ENCODE data around the gene SERPINB7.

SERPINB7 gene

GRCh38 chr18:63799189-63799588 is 24.0 kb downstream of the SERPINB7 start:
- ChIA-PET POLR2A (no interaction called here), CTCF (interaction anchor here (0.6 to 1.3 kb wide), 4 partner anchors 13 to 281 kb away, joined by 3 read pairs; no protein-coding TSS in a partner anchor)
- DNase-seq (ENCODE audit: low read depth, low spot score) = no peak
- TF ChIP-seq, protein P1, sequence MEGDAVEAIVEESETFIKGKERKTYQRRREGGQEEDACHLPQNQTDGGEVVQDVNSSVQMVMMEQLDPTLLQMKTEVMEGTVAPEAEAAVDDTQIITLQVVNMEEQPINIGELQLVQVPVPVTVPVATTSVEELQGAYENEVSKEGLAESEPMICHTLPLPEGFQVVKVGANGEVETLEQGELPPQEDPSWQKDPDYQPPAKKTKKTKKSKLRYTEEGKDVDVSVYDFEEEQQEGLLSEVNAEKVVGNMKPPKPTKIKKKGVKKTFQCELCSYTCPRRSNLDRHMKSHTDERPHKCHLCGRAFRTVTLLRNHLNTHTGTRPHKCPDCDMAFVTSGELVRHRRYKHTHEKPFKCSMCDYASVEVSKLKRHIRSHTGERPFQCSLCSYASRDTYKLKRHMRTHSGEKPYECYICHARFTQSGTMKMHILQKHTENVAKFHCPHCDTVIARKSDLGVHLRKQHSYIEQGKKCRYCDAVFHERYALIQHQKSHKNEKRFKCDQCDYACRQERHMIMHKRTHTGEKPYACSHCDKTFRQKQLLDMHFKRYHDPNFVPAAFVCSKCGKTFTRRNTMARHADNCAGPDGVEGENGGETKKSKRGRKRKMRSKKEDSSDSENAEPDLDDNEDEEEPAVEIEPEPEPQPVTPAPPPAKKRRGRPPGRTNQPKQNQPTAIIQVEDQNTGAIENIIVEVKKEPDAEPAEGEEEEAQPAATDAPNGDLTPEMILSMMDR (IDR thresholded peaks at IDR 0.05; ENCODE audit: insufficient read depth, low read length, missing control alignments) = no peak
- no peak overlapping the region for H3K4me3 ChIP-seq (ENCODE audit: low read depth, low read length)

GRCh38 chr18:63801343-63801742 is 26.1 kb downstream of the SERPINB7 start:
- no peak overlapping the region for H3K4me3 ChIP-seq (ENCODE audit: low read depth, low read length)
- TF ChIP-seq, protein P1 (IDR thresholded peaks at IDR 0.05; ENCODE audit: insufficient read depth, low read length, missing control alignments) = no peak
- ChIA-PET POLR2A (no interaction called here), CTCF (no interaction called here)
- no peak for DNase-seq (ENCODE audit: low read depth, low spot score)

DNA sequence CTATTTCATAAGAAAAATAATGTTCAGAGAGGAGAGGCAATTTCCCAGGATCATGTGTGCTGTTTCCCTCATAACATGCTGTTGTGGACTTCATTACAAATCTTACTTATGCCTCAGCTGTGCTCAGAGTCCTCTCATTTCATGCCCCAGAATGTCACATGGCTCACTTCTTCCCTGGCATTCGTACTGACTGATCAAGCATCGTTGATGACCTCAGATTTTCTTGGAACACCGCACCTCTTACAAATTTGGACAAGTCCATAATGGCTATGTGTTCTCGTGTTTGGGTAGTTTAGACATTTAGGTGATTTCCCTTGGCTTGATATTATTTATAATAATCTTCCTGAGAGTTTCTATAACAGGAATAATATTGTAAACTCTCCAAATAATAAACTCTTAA is 32.9 kb downstream of the SERPINB7 start:
- ChIA-PET POLR2A (no interaction called here), CTCF (no interaction called here)
- H3K4me3 ChIP-seq (ENCODE audit: low read depth, low read length) = no peak overlapping the region
- TF ChIP-seq, protein P1 (IDR thresholded peaks at IDR 0.05; ENCODE audit: insufficient read depth, low read length, missing control alignments) = no peak
- no peak for DNase-seq (ENCODE audit: low read depth, low spot score)

GRCh38 chr18:63817441-63818051 is 42.3 kb downstream of the SERPINB7 start:
- peak; percentile 77 for DNase-seq (ENCODE audit: low read depth, low spot score)

DNA sequence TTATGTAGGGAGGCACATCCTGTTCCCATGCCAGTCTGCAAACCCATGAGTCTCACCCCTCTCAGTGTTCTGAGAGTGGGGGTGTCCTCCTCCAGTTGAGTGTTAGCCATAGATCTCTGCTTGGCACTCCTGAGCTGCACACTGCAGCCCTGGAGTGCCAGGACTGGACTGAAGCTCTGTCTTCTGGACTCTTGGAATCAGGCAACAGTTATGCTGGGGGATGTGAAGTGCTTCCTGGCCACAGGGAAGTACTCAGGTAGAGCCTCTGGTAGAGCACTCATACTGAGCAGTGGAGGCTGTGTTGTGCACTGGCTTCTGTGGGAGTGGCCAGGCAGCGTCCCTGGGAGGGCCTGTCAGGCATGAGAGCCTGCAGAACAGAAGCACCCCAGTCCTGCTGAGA is 43.0 kb downstream of the SERPINB7 start:
- POLR2A ChIA-PET = no interaction called here
- CTCF ChIA-PET = interaction anchor here (1.0 to 2.6 kb wide), 7 partner anchors 13 to 478 kb away, joined by 3 to 7 read pairs (median 3); no protein-coding TSS in a partner anchor
- DNase-seq (ENCODE audit: low read depth, low spot score) = no peak
- TF ChIP-seq, protein P1 (IDR thresholded peaks at IDR 0.05; ENCODE audit: insufficient read depth, low read length, missing control alignments) = no peak
- no peak overlapping the region for H3K4me3 ChIP-seq (ENCODE audit: low read depth, low read length)

More at GRCh38 chr18:63817441-63818051, 42.3 kb downstream of the SERPINB7 start:
- TF ChIP-seq, protein P1 (IDR thresholded peaks at IDR 0.05; ENCODE audit: insufficient read depth, low read length, missing control alignments) = no peak
- POLR2A ChIA-PET = interaction anchor here (1.5 kb wide), 1 partner anchor 14 kb away, joined by 4 read pairs; no protein-coding TSS in a partner anchor
- H3K4me3 ChIP-seq (ENCODE audit: low read depth, low read length) = no peak overlapping the region
- CTCF ChIA-PET = interaction anchor here (1.1 to 2.6 kb wide), 7 partner anchors 13 to 312 kb away, joined by 3 to 7 read pairs (median 3); no protein-coding TSS in a partner anchor

DNA sequence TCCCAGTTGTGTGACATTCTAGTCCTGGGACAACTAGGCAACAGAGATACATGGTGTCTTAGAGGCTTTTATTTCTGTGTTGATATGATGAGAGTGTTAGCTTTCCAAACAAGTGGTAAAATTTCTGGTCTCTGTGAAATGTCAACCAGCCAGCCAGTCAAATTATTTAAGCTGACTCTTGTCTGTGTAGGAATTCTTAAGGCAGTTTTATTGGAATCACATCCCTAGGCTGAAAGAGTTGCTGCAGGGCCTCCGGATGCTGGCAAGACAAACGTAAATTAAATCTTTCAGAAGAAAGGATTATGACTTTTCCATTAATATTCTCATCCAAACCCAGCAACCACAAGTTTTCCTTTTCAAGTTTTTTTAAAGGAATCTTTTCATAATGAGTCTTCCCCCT is 44.6 kb downstream of the SERPINB7 start:
- CTCF ChIA-PET = interaction anchor here (0.6 to 1.1 kb wide), 2 partner anchors 9 to 19 kb away, joined by 3 read pairs; no protein-coding TSS in a partner anchor
- TF ChIP-seq, protein P1 (IDR thresholded peaks at IDR 0.05; ENCODE audit: insufficient read depth, low read length, missing control alignments) = no peak
- H3K4me3 ChIP-seq (ENCODE audit: low read depth, low read length) = no peak overlapping the region
- POLR2A ChIA-PET = no interaction called here
- DNase-seq (ENCODE audit: low read depth, low spot score) = no peak
